K562 (cell line): Measurements from ENCODE around the gene TRIM25.

Experiments
- EP300 ChIP-seq: IDR thresholded peaks from 2 replicates; pipeline ENCODE4 v1.6.1; 2012; ENCODE audit warnings: low read length, improper control_type of control experiment
- IRF1 ChIP-seq: sonication (generic); formaldehyde crosslinking; IDR thresholded peaks from 2 replicates; pipeline ENCODE4 v1.8.0; 2022; ENCODE audit warnings: missing genetic modification reagents, mild to moderate bottlenecking, borderline replicate concordance
- JUND ChIP-seq, 2 experiments: IDR thresholded peaks; 2 replicates in 1 of 2; 3 replicates in 1 of 2; pipeline ENCODE4 v1.6.1; 2011; ENCODE audit warnings: borderline replicate concordance in 2 of 2, low read depth in 2 of 2, low read length in 2 of 2, improper control_type of control experiment in 1 of 2, missing biosample characterization in 1 of 2, missing genetic modification characterization in 1 of 2, missing genetic modification reagents in 1 of 2
- KLF13 ChIP-seq: fragments of 450-650 bp; IDR thresholded peaks from 2 replicates; pipeline ENCODE4 v1.6.1; 2016; ENCODE audit warnings: missing genetic modification characterization, low read depth, mild to moderate bottlenecking, missing compliant biosample characterization, moderate library complexity, borderline replicate concordance
- MEF2A ChIP-seq: IDR thresholded peaks from 2 replicates; pipeline ENCODE4 v1.6.1; 2011; ENCODE audit warnings: low read depth, mild to moderate bottlenecking, low read length, moderate library complexity; ENCODE audit not compliant: control insufficient read depth
- NR4A1 ChIP-seq, 2 experiments: fragments of 250-450 bp in 1 of 2; fragments of 450-650 bp in 1 of 2; sonication (Bioruptor Pico) in 1 of 2; IDR thresholded peaks; 2 replicates each; pipeline versions ENCODE4 v1.4.0 to v1.6.1; 2016 to 2020; ENCODE audit warnings: mild to moderate bottlenecking in 2 of 2, missing compliant biosample characterization in 1 of 2, missing genetic modification characterization in 1 of 2, moderate library complexity in 1 of 2
- REST ChIP-seq, 2 experiments: fragments of 450-650 bp; formaldehyde crosslinking in 1 of 2; IDR thresholded peaks; 2 replicates each; pipeline versions ENCODE4 v1.4.0 to v1.6.1; 2014 to 2020; ENCODE audit warnings: mild to moderate bottlenecking in 2 of 2, borderline replicate concordance in 1 of 2, low read depth in 1 of 2
- SMARCE1 ChIP-seq: fragments of 450-650 bp; IDR thresholded peaks from 2 replicates; pipeline ENCODE4 v1.7.1; 2016; ENCODE audit warnings: mild to moderate bottlenecking
- SREBF2 ChIP-seq: sonication (generic); formaldehyde crosslinking; IDR thresholded peaks from 2 replicates; pipeline ENCODE4 v1.4.0; 2020; ENCODE audit warnings: mild to moderate bottlenecking, missing genetic modification reagents
- ZBTB7A ChIP-seq: IDR thresholded peaks from 2 replicates; pipeline ENCODE4 v1.6.1; 2011; ENCODE audit warnings: low read depth, mild to moderate bottlenecking, low read length, moderate library complexity, borderline replicate concordance; ENCODE audit not compliant: control insufficient read depth
- ZNF79 ChIP-seq: fragments of 250-450 bp; sonication (Bioruptor Pico); IDR thresholded peaks from 2 replicates; pipeline ENCODE4 v1.4.0; 2020; ENCODE audit warnings: low read depth, mild to moderate bottlenecking, moderate library complexity
- TF ChIP-seq, protein P1 (sequence below), 3 experiments: IDR thresholded peaks in 2 of 3; conservative IDR thresholded peaks in 1 of 3; 2 replicates each; pipeline ENCODE4 v1.5.1; 2011 to 2012; ENCODE audit warnings: low read length in 3 of 3, mild to moderate bottlenecking in 3 of 3, control low read depth in 2 of 3, improper control_type of control experiment in 1 of 3, inconsistent platforms in 1 of 3, low read depth in 1 of 3, mixed read lengths in 1 of 3, moderate library complexity in 1 of 3; ENCODE audit not compliant: insufficient read depth in 2 of 3
- TF ChIP-seq, protein P2 (sequence below): fragments of 250-450 bp; sonication (Bioruptor Pico); IDR thresholded peaks from 2 replicates; pipeline ENCODE4 v1.8.0; 2022; ENCODE audit warnings: moderate library complexity, mild to moderate bottlenecking, inconsistent platforms

GRCh38 chr17:56929362-56929969 lies 15.6 kb upstream of the TRIM25 start:
- TF ChIP-seq SREBF2 (CRISPR knock-in tag): no peak
- no peak for TF ChIP-seq SMARCE1
- no peak for TF ChIP-seq MEF2A
- no peak for TF ChIP-seq ZNF79 (CRISPR knock-in tag)
- TF ChIP-seq, protein P1, sequence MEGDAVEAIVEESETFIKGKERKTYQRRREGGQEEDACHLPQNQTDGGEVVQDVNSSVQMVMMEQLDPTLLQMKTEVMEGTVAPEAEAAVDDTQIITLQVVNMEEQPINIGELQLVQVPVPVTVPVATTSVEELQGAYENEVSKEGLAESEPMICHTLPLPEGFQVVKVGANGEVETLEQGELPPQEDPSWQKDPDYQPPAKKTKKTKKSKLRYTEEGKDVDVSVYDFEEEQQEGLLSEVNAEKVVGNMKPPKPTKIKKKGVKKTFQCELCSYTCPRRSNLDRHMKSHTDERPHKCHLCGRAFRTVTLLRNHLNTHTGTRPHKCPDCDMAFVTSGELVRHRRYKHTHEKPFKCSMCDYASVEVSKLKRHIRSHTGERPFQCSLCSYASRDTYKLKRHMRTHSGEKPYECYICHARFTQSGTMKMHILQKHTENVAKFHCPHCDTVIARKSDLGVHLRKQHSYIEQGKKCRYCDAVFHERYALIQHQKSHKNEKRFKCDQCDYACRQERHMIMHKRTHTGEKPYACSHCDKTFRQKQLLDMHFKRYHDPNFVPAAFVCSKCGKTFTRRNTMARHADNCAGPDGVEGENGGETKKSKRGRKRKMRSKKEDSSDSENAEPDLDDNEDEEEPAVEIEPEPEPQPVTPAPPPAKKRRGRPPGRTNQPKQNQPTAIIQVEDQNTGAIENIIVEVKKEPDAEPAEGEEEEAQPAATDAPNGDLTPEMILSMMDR (IDR thresholded peaks at IDR 0.05 in 2 of 3, conservative IDR thresholded peaks at IDR 0.05 in 1 of 3; ENCODE audit: insufficient read depth in 2 of 3, low read depth in 1 of 3, low read length in 3 of 3): no peak
- TF ChIP-seq ZBTB7A: no peak
- no peak for TF ChIP-seq NR4A1 (CRISPR knock-in tag; IDR thresholded peaks at IDR 0.05)
- TF ChIP-seq NR4A1 (tag; IDR thresholded peaks at IDR 0.05): no peak
- TF ChIP-seq EP300: no peak
- no peak for TF ChIP-seq REST (IDR thresholded peaks at IDR 0.05; ENCODE audit: borderline replicate concordance)
- TF ChIP-seq REST (CRISPR knock-in tag; IDR thresholded peaks at IDR 0.05; ENCODE audit: low read depth): no peak
- no peak for TF ChIP-seq KLF13 (tag)
- no peak for TF ChIP-seq IRF1 (CRISPR knock-in tag)
- TF ChIP-seq, protein P2, sequence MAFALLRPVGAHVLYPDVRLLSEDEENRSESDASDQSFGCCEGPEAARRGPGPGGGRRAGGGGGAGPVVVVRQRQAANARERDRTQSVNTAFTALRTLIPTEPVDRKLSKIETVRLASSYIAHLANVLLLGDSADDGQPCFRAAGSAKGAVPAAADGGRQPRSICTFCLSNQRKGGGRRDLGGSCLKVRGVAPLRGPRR (CRISPR knock-in tag): no peak
- no peak for TF ChIP-seq JUND (IDR thresholded peaks at IDR 0.05; ENCODE audit: borderline replicate concordance, low read depth, low read length)
- TF ChIP-seq JUND (tag; IDR thresholded peaks at IDR 0.05; ENCODE audit: borderline replicate concordance, low read depth, low read length): no peak
